NCI-H82 treated with DMSO at 0.1 percent for 48 hours (cell line): ENCODE data around the gene ZIC5.

Experiments
- DNase-seq: peaks from one replicate; lab custom pipeline; 2025; ENCODE audit not compliant: unreplicated experiment; lab: John Stamatoyannopoulos, UW

The ZIC5 gene

GRCh38 chr13:99941086-99941485 lies 30.5 kb downstream of the ZIC5 start:
- no peak for DNase-seq

- DNase-seq: no peak
Observed at GRCh38 chr13:99938635-99939034, 32.9 kb downstream of the ZIC5 start.

- DNase-seq: no peak
Observed at GRCh38 chr13:99935772-99936171, 35.8 kb downstream of the ZIC5 start.

GRCh38 chr13:99932912-99933311 lies 38.7 kb downstream of the ZIC5 start:
- DNase-seq: no peak

GRCh38 chr13:99930925-99931324 lies 40.6 kb downstream of the ZIC5 start:
- DNase-seq: no peak

GRCh38 chr13:99929866-99930265 lies 41.7 kb downstream of the ZIC5 start:
- no peak for DNase-seq

- no peak for DNase-seq
Observed at GRCh38 chr13:99926014-99926731, 45.4 kb downstream of the ZIC5 start.

- no peak for DNase-seq
Observed at GRCh38 chr13:99923877-99924582, 47.5 kb downstream of the ZIC5 start.

- DNase-seq: no peak
Observed at GRCh38 chr13:99922631-99923404, 48.7 kb downstream of the ZIC5 start.

GRCh38 chr13:99919132-99919531 lies 52.4 kb downstream of the ZIC5 start:
- no peak for DNase-seq

GRCh38 chr13:99916366-99917103 lies 55.0 kb downstream of the ZIC5 start:
- peak; percentile 21 for DNase-seq

GRCh38 chr13:99913167-99913566 lies 58.4 kb downstream of the ZIC5 start:
- DNase-seq: no peak
